Prostate gland (tissue), 2 donors: ENCODE measurements around the gene STARD10. TPM values are rescaled to one million over a fixed set of nuclear protein-coding genes. Genes with fewer than 3 reads are reported as not detected.
"Not testable (repeated sequence)": the region's sequence is repeated elsewhere in the genome, so short reads cannot be mapped to it uniquely, and the experiment has no call there.

Experiments used
- DNase-seq: peaks from one replicate; pipeline ENCODE4 v3.0.0-alpha.2; 2019; ENCODE audit warnings: low spot score
- H3K27ac ChIP-seq, 2 donors: fragments of 200-600 bp; sonication (generic); 2 replicates each; pipeline ENCODE4 v1.5.1; 2017 to 2019
- H3K27me3 ChIP-seq: fragments of 200-600 bp; sonication (generic); replicated peaks from 2 replicates; pipeline ENCODE4 v1.5.1; 2019; ENCODE audit not compliant: insufficient read depth
- H3K36me3 ChIP-seq, 2 donors: fragments of 200-600 bp; sonication (generic); 1 replicate in 1 of 2; 2 replicates in 1 of 2; pipeline versions ENCODE4 v1.5.1 to v1.8.1; 2017 to 2019
- H3K4me1 ChIP-seq: fragments of 200-600 bp; sonication (generic); replicated peaks from 2 replicates; pipeline ENCODE4 v1.5.1; 2019
- H3K4me3 ChIP-seq, 2 donors: fragments of 200-600 bp; sonication (generic); 2 replicates each; pipeline ENCODE4 v1.5.1; 2017 to 2019
- H3K9me3 ChIP-seq: fragments of 200-600 bp; sonication (generic); 2 replicates; pipeline ENCODE4 v1.5.1; 2017
- CTCF ChIP-seq, 4 experiments: fragments of 200-600 bp in 2 of 4; fragments of 450-650 bp in 2 of 4; sonication (generic) in 2 of 4; IDR thresholded peaks; 1 replicate in 3 of 4; 2 replicates in 1 of 4; pipeline ENCODE4 v1.5.1; 2016 to 2019; ENCODE audit warnings: antibody characterized with exemption in 4 of 4, mild to moderate bottlenecking in 2 of 4, moderate library complexity in 2 of 4
- POLR2A ChIP-seq: fragments of 450-650 bp; IDR thresholded peaks from one replicate; pipeline ENCODE4 v1.6.1; 2016; ENCODE audit warnings: antibody characterized with exemption, mild to moderate bottlenecking
- POLR2AphosphoS5 ChIP-seq: sonication (generic); formaldehyde crosslinking; IDR thresholded peaks from one replicate; pipeline ENCODE4 v1.6.1; 2017; ENCODE audit warnings: antibody characterized with exemption
- WGBS: methylation state at CpG from one replicate; pipeline ENCODE4 v1.1.5; 2018; 5-methylcytosine and 5-hydroxymethylcytosine counted together
- intact Hi-C: fragments of 100-400 bp; cut with DNase I; formaldehyde crosslinking; loops from one replicate; pipeline ENCODE4 v1.14.2; 2022
- total RNA-seq, 2 donors: library from RNA; depleted of rRNA; stranded (reverse); fragments of >200 nt; gene quantifications; one replicate each; pipeline ENCODE4 v1.1.0, GENCODE V29; 2016

The STARD10 gene
- total RNA-seq, 2 donors from 2014 or later, result 132 to 208 TPM

GRCh38 chr11:72829178-72829577 lies 35.3 kb upstream of the STARD10 start:
- TF ChIP-seq POLR2A, result no peak
- intact Hi-C loops, result no loop called here
- no peak for DNase-seq
- Histone ChIP-seq H3K27me3 (no peaks in the 10 kb centered on the region), H3K4me3 (no peak overlapping the region), H3K4me1 (peaks cover 5% of the 10 kb centered on the region), H3K36me3 (no peaks in the 10 kb centered on the region), H3K27ac (no peak overlapping the region), H3K9me3 (no peaks in the 10 kb centered on the region)
- 89% methylated on average over 13 of the region's 13 CpGs for WGBS

- H3K9me3 ChIP-seq, result no peaks in the 10 kb centered on the region
- no peak overlapping the region for H3K27ac ChIP-seq
- DNase-seq, result no peak
- no peaks in the 10 kb centered on the region for H3K27me3 ChIP-seq
- H3K4me3 ChIP-seq, result no peak overlapping the region
- 92% methylated on average over 6 of the region's 7 CpGs for WGBS
- H3K4me1 ChIP-seq, result peaks cover under 1% of the 10 kb centered on the region
- H3K36me3 ChIP-seq, result no peaks in the 10 kb centered on the region
- no peak for TF ChIP-seq POLR2A
- TF ChIP-seq CTCF (IDR thresholded peaks at IDR 0.05), result no peak
- TF ChIP-seq POLR2AphosphoS5, result no peak
- intact Hi-C loops, result no loop called here
Measured at GRCh38 chr11:72828692-72829101, 34.9 kb upstream of the STARD10 start.

GRCh38 chr11:72828081-72828567 lies 34.3 kb upstream of the STARD10 start:
- TF ChIP-seq CTCF (IDR thresholded peaks at IDR 0.05), result no peak
- TF ChIP-seq POLR2AphosphoS5, result no peak
- no peak for TF ChIP-seq POLR2A
- Histone ChIP-seq H3K9me3 (no peaks in the 10 kb centered on the region), H3K27ac (no peak overlapping the region), H3K4me1 (no peaks in the 10 kb centered on the region), H3K4me3 (no peak overlapping the region), H3K36me3 (no peaks in the 10 kb centered on the region), H3K27me3 (no peaks in the 10 kb centered on the region)
- intact Hi-C loops, result no loop called here
- WGBS, result 72% methylated on average over 11 of the region's 11 CpGs
- DNase-seq, result no peak

GRCh38 chr11:72827656-72828055 lies 33.8 kb upstream of the STARD10 start:
- DNase-seq, H3K36me3 ChIP-seq, H3K4me1 ChIP-seq, intact Hi-C loops, H3K27me3 ChIP-seq, H3K4me3 ChIP-seq, H3K9me3 ChIP-seq, H3K27ac ChIP-seq: not testable (repeated sequence)
- WGBS, result 82% methylated on average over 11 of the region's 11 CpGs

GRCh38 chr11:72826942-72827480 lies 33.2 kb upstream of the STARD10 start:
- H3K4me1 ChIP-seq, result no peaks in the 10 kb centered on the region
- TF ChIP-seq CTCF (IDR thresholded peaks at IDR 0.05) (no peak), POLR2AphosphoS5 (no peak), POLR2A (no peak)
- H3K4me3 ChIP-seq, result no peak overlapping the region
- H3K27me3 ChIP-seq, result no peaks in the 10 kb centered on the region
- no peaks in the 10 kb centered on the region for H3K36me3 ChIP-seq
- no peak overlapping the region for H3K27ac ChIP-seq
- intact Hi-C loops, result no loop called here
- no peak for DNase-seq
- H3K9me3 ChIP-seq, result no peaks in the 10 kb centered on the region
- 87% methylated on average over 8 of the region's 8 CpGs for WGBS

- H3K36me3 ChIP-seq, result no peaks in the 10 kb centered on the region
Measured at GRCh38 chr11:72826191-72826941, 32.5 kb upstream of the STARD10 start.

More at GRCh38 chr11:72826191-72826941, 32.5 kb upstream of the STARD10 start:
- WGBS, result 86% methylated on average over 15 of the region's 15 CpGs
- no peak for DNase-seq
- TF ChIP-seq POLR2A (no peak), POLR2AphosphoS5 (no peak), CTCF (IDR thresholded peaks at IDR 0.05) (no peak)
- intact Hi-C loops, result no loop called here
- no peaks in the 10 kb centered on the region for H3K4me1 ChIP-seq
- H3K27ac ChIP-seq, result no peak overlapping the region
- H3K27me3 ChIP-seq, result no peaks in the 10 kb centered on the region
- H3K4me3 ChIP-seq, result no peak overlapping the region
- H3K9me3 ChIP-seq, result no peaks in the 10 kb centered on the region
